H1 (cell line): ENCODE results near the gene MEIS2. TPM values are rescaled to one million over a fixed set of nuclear protein-coding genes. Genes with fewer than 3 reads are reported as not detected.

Experiments
- CTCF ChIA-PET: fragments of 300-600 bp; sonication (Branson Sonifier 250); formaldehyde crosslinking; loops from one replicate; lab custom pipeline; 2021; ENCODE audit not compliant: partially characterized antibody; lab: Charles Lee
- POLR2A ChIA-PET: fragments of 300-600 bp; sonication (Branson Sonifier 250); formaldehyde crosslinking; loops from one replicate; lab custom pipeline; 2021; ENCODE audit warnings: inconsistent platforms; ENCODE audit not compliant: partially characterized antibody; lab: Charles Lee
- DNase-seq, 2 experiments: peaks; one replicate each; pipeline versions ENCODE4 v3.0.0 to v3.0.0-alpha.2; 2010 to 2022; ENCODE audit warnings: low spot score in 2 of 2, low read depth in 1 of 2, mixed read lengths in 1 of 2
- FAIRE-seq: peaks from 2 replicates; lab custom pipeline; 2011; peaks lifted over from hg19 to GRCh38; lab: Jason Lieb, UNC
- H2AFZ ChIP-seq: 2 replicates; pipeline ENCODE4 v1.8.1; 2012; ENCODE audit warnings: low read length, inconsistent platforms
- H2AK5ac ChIP-seq: 2 replicates; pipeline ENCODE4 v1.6.1; 2013; ENCODE audit warnings: low read depth, low read length
- H2BK120ac ChIP-seq: replicated peaks from 2 replicates; pipeline ENCODE3; 2013; ENCODE audit warnings: low read depth, low read length, inconsistent platforms
- H2BK12ac ChIP-seq: 2 replicates; pipeline ENCODE4 v1.6.1; 2013; ENCODE audit warnings: low read depth, low read length
- H2BK15ac ChIP-seq: 2 replicates; pipeline ENCODE4 v1.6.1; 2013; ENCODE audit warnings: low read length
- H2BK20ac ChIP-seq: 2 replicates; pipeline ENCODE4 v1.6.1; 2013; ENCODE audit warnings: low read length
- H2BK5ac ChIP-seq: 2 replicates; pipeline ENCODE4 v1.6.1; 2013; ENCODE audit warnings: low read depth, low read length
- H3K14ac ChIP-seq: 2 replicates; pipeline ENCODE4 v1.6.1; 2013; ENCODE audit warnings: inconsistent platforms; ENCODE audit not compliant: insufficient read length
- H3K18ac ChIP-seq: 2 replicates; pipeline ENCODE4 v1.6.1; 2013; ENCODE audit warnings: low read length; ENCODE audit errors: extremely low read depth
- H3K23ac ChIP-seq: 2 replicates; pipeline ENCODE4 v1.6.1; 2013; ENCODE audit warnings: inconsistent platforms; ENCODE audit not compliant: insufficient read length
- H3K23me2 ChIP-seq: 2 replicates; pipeline ENCODE4 v1.6.1; 2013; ENCODE audit warnings: low read depth, low read length
- H3K27ac ChIP-seq: 2 replicates; pipeline ENCODE4 v1.6.1; 2011; ENCODE audit warnings: low read depth, low read length, inconsistent platforms
- H3K27me3 ChIP-seq, 4 experiments: replicated peaks in 1 of 4; 1 replicate in 1 of 4; 2 replicates in 3 of 4; pipeline versions ENCODE4 v1.6.1 to v1.8.1; 2011 to 2013; ENCODE audit warnings: low read length in 3 of 4, mild to moderate bottlenecking in 3 of 4, inconsistent platforms in 2 of 4, mixed read lengths in 2 of 4, moderate library complexity in 1 of 4; ENCODE audit not compliant: control insufficient read depth in 3 of 4, insufficient read depth in 3 of 4; ENCODE audit errors: extremely low read depth in 1 of 4
- H3K36me3 ChIP-seq, 4 experiments: 2 replicates each; pipeline versions ENCODE4 v1.6.1 to v1.8.1; 2011 to 2013; ENCODE audit warnings: mild to moderate bottlenecking in 4 of 4, low read length in 3 of 4, moderate library complexity in 2 of 4, control low read depth in 1 of 4, inconsistent platforms in 1 of 4; ENCODE audit not compliant: insufficient read depth in 4 of 4, control insufficient read depth in 2 of 4
- H3K4ac ChIP-seq: replicated peaks from 2 replicates; pipeline ENCODE3; 2013; ENCODE audit warnings: low read length, low read depth, mixed read lengths, inconsistent platforms; ENCODE audit not compliant: insufficient read length
- H3K4me1 ChIP-seq, 4 experiments: replicated peaks in 1 of 4; 1 replicate in 1 of 4; 2 replicates in 3 of 4; pipeline versions ENCODE4 v1.6.1 to v1.8.1; 2011 to 2013; ENCODE audit warnings: low read length in 3 of 4, inconsistent platforms in 2 of 4, mixed read lengths in 1 of 4; ENCODE audit not compliant: insufficient read depth in 4 of 4, control insufficient read depth in 3 of 4
- H3K4me2 ChIP-seq, 2 experiments: 2 replicates each; pipeline versions ENCODE4 v1.6.1 to v1.8.1; 2011 to 2013; ENCODE audit warnings: low read depth in 2 of 2, low read length in 2 of 2, control low read depth in 1 of 2, inconsistent platforms in 1 of 2, mild to moderate bottlenecking in 1 of 2; ENCODE audit not compliant: insufficient read depth in 1 of 2
- H3K4me3 ChIP-seq, 4 experiments: fragments of 200-600, 300-600 bp in 1 of 4; sonication (generic), shearing (Covaris generic), sonication (Bioruptor Twin) in 1 of 4; 2 replicates each; pipeline versions ENCODE4 v1.5.1 to v1.8.1; 2011 to 2016; ENCODE audit warnings: low read length in 4 of 4, low read depth in 3 of 4, control low read depth in 2 of 4, inconsistent platforms in 2 of 4, mild to moderate bottlenecking in 2 of 4, mixed read lengths in 1 of 4, moderate library complexity in 1 of 4; ENCODE audit not compliant: insufficient read depth in 2 of 4; ENCODE audit errors: extremely low read depth in 1 of 4
- H3K56ac ChIP-seq: replicated peaks from 2 replicates; pipeline ENCODE3; 2013; ENCODE audit warnings: low read depth, mild to moderate bottlenecking, mixed read lengths, low read length, inconsistent platforms; ENCODE audit not compliant: insufficient read length
- H3K79me1 ChIP-seq: 2 replicates; pipeline ENCODE4 v1.6.1; 2013; ENCODE audit warnings: low read depth, low read length, control low read depth
- H3K79me2 ChIP-seq, 2 experiments: 2 replicates each; pipeline versions ENCODE4 v1.6.1 to v1.8.1; 2012 to 2013; ENCODE audit warnings: low read length in 2 of 2, mild to moderate bottlenecking in 2 of 2, inconsistent platforms in 1 of 2; ENCODE audit not compliant: insufficient read depth in 2 of 2, control insufficient read depth in 1 of 2
- H3K9ac ChIP-seq, 4 experiments: replicated peaks in 1 of 4; 1 replicate in 1 of 4; 2 replicates in 3 of 4; pipeline versions ENCODE4 v1.6.1 to v1.8.1; 2011 to 2013; ENCODE audit warnings: low read depth in 3 of 4, low read length in 3 of 4, control low read depth in 2 of 4, mild to moderate bottlenecking in 2 of 4, moderate library complexity in 2 of 4, inconsistent platforms in 1 of 4; ENCODE audit errors: extremely low read depth in 1 of 4
- H3K9me3 ChIP-seq, 2 experiments: 2 replicates each; pipeline versions ENCODE4 v1.6.1 to v1.8.1; 2012 to 2013; ENCODE audit warnings: mild to moderate bottlenecking in 2 of 2, moderate library complexity in 2 of 2, control low read depth in 1 of 2, inconsistent platforms in 1 of 2, low read depth in 1 of 2, low read length in 1 of 2, mixed read lengths in 1 of 2; ENCODE audit not compliant: insufficient read depth in 2 of 2
- H4K20me1 ChIP-seq, 2 experiments: replicated peaks in 1 of 2; 2 replicates each; pipeline versions ENCODE3 to v1.8.1; 2011 to 2013; ENCODE audit warnings: inconsistent platforms in 2 of 2, low read length in 2 of 2, mild to moderate bottlenecking in 1 of 2; ENCODE audit not compliant: insufficient read depth in 2 of 2, control insufficient read depth in 1 of 2
- H4K5ac ChIP-seq: 2 replicates; pipeline ENCODE4 v1.6.1; 2013; ENCODE audit warnings: low read length, low read depth, mixed read lengths, inconsistent platforms; ENCODE audit not compliant: insufficient read length
- H4K8ac ChIP-seq: 2 replicates; pipeline ENCODE4 v1.8.0; 2013; ENCODE audit warnings: mild to moderate bottlenecking, moderate library complexity, low read length, inconsistent platforms; ENCODE audit not compliant: insufficient read depth; ENCODE audit errors: extremely low read depth
- H4K91ac ChIP-seq: replicated peaks from 2 replicates; pipeline ENCODE3; 2013; ENCODE audit warnings: low read length, mixed read lengths, inconsistent platforms; ENCODE audit not compliant: insufficient read length
- CHD1 ChIP-seq: IDR thresholded peaks from 2 replicates; pipeline ENCODE4 v1.6.1; 2012; ENCODE audit warnings: low read depth, low read length, improper control_type of control experiment
- HDAC6 ChIP-seq: IDR thresholded peaks from one replicate; pipeline ENCODE4 v1.7.1; 2012; ENCODE audit warnings: low read depth, mild to moderate bottlenecking, inconsistent platforms, low read length, moderate library complexity
- JUND ChIP-seq: IDR thresholded peaks from 2 replicates; pipeline ENCODE4 v1.6.1; 2011; ENCODE audit warnings: mild to moderate bottlenecking, improper control_type of control experiment, low read length
- KDM5A ChIP-seq: fragments of 200-600 bp; IDR thresholded peaks from 2 replicates; pipeline ENCODE4 v1.7.1; 2012; ENCODE audit warnings: mild to moderate bottlenecking, low read length, inconsistent platforms, mixed read lengths
- POU5F1 ChIP-seq: IDR thresholded peaks from 2 replicates; pipeline ENCODE4 v1.6.1; 2011; ENCODE audit warnings: low read depth, mild to moderate bottlenecking, low read length, moderate library complexity
- RNF2 ChIP-seq: fragments of 200-900, 300-1000 bp; sonication (generic); IDR thresholded peaks from 2 replicates; pipeline ENCODE4 v1.7.1; 2016; ENCODE audit warnings: borderline replicate concordance, low read depth, mild to moderate bottlenecking, antibody characterized with exemption, low read length; ENCODE audit not compliant: poor library complexity, severe bottlenecking; ENCODE audit errors: missing control alignments
- SAP30 ChIP-seq: fragments of 300-600 bp; sonication (generic); IDR thresholded peaks from 2 replicates; pipeline ENCODE4 v1.7.1; 2012; ENCODE audit warnings: low read length, moderate library complexity, mild to moderate bottlenecking, inconsistent platforms; ENCODE audit not compliant: insufficient read depth, insufficient replicate concordance
- SRF ChIP-seq: IDR thresholded peaks from 2 replicates; pipeline ENCODE4 v1.6.1; 2011; ENCODE audit warnings: mild to moderate bottlenecking, low read depth, low read length, moderate library complexity
- USF2 ChIP-seq: IDR thresholded peaks from 2 replicates; pipeline ENCODE4 v1.6.1; 2011; ENCODE audit warnings: low read length, improper control_type of control experiment
- ZNF274 ChIP-seq: IDR thresholded peaks from 2 replicates; pipeline ENCODE4 v1.7.0; 2012; ENCODE audit warnings: low read length, borderline replicate concordance; ENCODE audit errors: extremely low read depth
- WGBS, 2 experiments: shearing (Covaris generic) in 1 of 2; methylation state at CpG; one replicate each; pipeline versions ENCODE4 v1.1.6 to v1.1.7; 2013 to 2015; ENCODE audit warnings: low lambda C conversion rate in 2 of 2, mixed read lengths in 2 of 2, inconsistent platforms in 1 of 2, low coverage in 1 of 2, missing lambda C conversion rate in 1 of 2; ENCODE audit not compliant: insufficient replicate concordance in 2 of 2, insufficient coverage in 1 of 2, insufficient read length in 1 of 2; ENCODE audit errors: extremely low coverage in 1 of 2, missing lambda C conversion rate in 1 of 2; 5-methylcytosine and 5-hydroxymethylcytosine counted together
- polyA plus RNA-seq, 7 experiments: library from polyadenylated mRNA; depleted of rRNA in 3 of 7; stranded (reverse) in 5 of 7; unstranded in 2 of 7; fragments of >200 nt in 5 of 7; fragments of 200-250 nt in 2 of 7; gene quantifications; 1 replicate in 5 of 7; 2 replicates in 1 of 7; 4 replicates in 1 of 7; pipeline versions ENCODE4 v1.2.1 to v1.2.3, GENCODE V29; 2011 to 2013; ENCODE audit warnings: missing spikeins in 2 of 7, mixed read lengths in 2 of 7
- total RNA-seq: library from RNA; stranded (reverse); fragmentation: NEBNext Ultra II Directional; extraction: Animal tissue kit (Norgen Biotek cat#: 25700); gene quantifications from 2 replicates; pipeline ENCODE4 v1.2.1, GENCODE V29; 2021

MEIS2 gene
- total and polyA plus RNA-seq, 2 of the 8 experiments (the other 6 are each of a cell fraction or from before 2014, with no cell fraction given) = 0.22 to 1.2 TPM

GRCh38 chr15:37015035-37015434, 85.3 kb downstream of the MEIS2 start:
- Histone ChIP-seq H3K4me2 (no peak overlapping the region), H4K8ac (no peak overlapping the region), H3K23ac (no peak overlapping the region), H3K4me1 (peaks cover 0 to 4% (median 3%) of the 10 kb centered on the region in 4 experiments; a peak in 2 of 7 replicates), H3K4me3 (no peak overlapping the region), H2AK5ac (no peak overlapping the region), H2BK20ac (no peak overlapping the region), H3K27me3 (no peaks in the 10 kb centered on the region; a peak in 1 of 7 replicates), H4K91ac (no peak overlapping the region), H3K36me3 (no peaks in the 10 kb centered on the region), H2BK5ac (no peak overlapping the region), H4K20me1 (no peaks in the 10 kb centered on the region), H3K4ac (no peak overlapping the region), H3K79me1 (no peaks in the 10 kb centered on the region), H3K9ac (no peak overlapping the region), H2BK120ac (no peak overlapping the region), H3K23me2 (no peaks in the 10 kb centered on the region), H2AFZ (no peak overlapping the region), H3K14ac (no peak overlapping the region), H3K18ac (no peak overlapping the region), H4K5ac (no peak overlapping the region), H2BK15ac (no peak overlapping the region), H3K56ac (no peak overlapping the region), H3K27ac (no peak overlapping the region), H3K79me2 (no peaks in the 10 kb centered on the region), H3K9me3 (no peaks in the 10 kb centered on the region), H2BK12ac (no peak overlapping the region)
- FAIRE-seq (no peak), DNase-seq (no peak)
- POLR2A ChIA-PET = no interaction called here
- WGBS, 2 experiments = 90% methylated on average over 9 of the region's 9 CpGs; no CpG with 5 or more reads in 1 of the 2 experiments
- CTCF ChIA-PET = interaction anchor here (1.1 to 1.8 kb wide), 3 partner anchors 9 to 86 kb away, joined by 3 to 6 read pairs (median 3); no protein-coding TSS in a partner anchor
- no peak for TF ChIP-seq HDAC6
- TF ChIP-seq RNF2 = no peak
- TF ChIP-seq ZNF274 = no peak
- TF ChIP-seq JUND = no peak
- TF ChIP-seq POU5F1 = no peak
- TF ChIP-seq SRF = no peak
- no peak for TF ChIP-seq SAP30
- no peak for TF ChIP-seq CHD1
- no peak for TF ChIP-seq KDM5A
- TF ChIP-seq USF2 = no peak
